Hematopoietic multipotent progenitor cell (in vitro differentiated cells): ENCODE data around the gene PLIN1. TPM values are rescaled to one million over a fixed set of nuclear protein-coding genes. Genes with fewer than 3 reads are reported as not detected.

Experiments used
- DNase-seq, 3 donors: peaks; one replicate each; pipeline ENCODE4 v3.0.0-alpha.2; 2011 to 2015; ENCODE audit warnings: low read depth in 2 of 3, low spot score in 2 of 3
- small RNA-seq: library from RNA; depleted of rRNA; stranded (forward); fragments of <200 nt; gene quantifications from one replicate; pipeline ENCODE3, GENCODE V24; 2012
- total RNA-seq: library from RNA; depleted of rRNA; stranded (reverse); fragments of >200 nt; gene quantifications from one replicate; pipeline ENCODE4 v1.2.3, GENCODE V29; 2012

PLIN1 gene
- total RNA-seq, 1 donor: under 0.01 TPM

- no peak for DNase-seq
Measured at GRCh38 chr15:89630974-89631901, 47.9 kb downstream of the PLIN1 start.

- no peak for DNase-seq
Measured at GRCh38 chr15:89630260-89630659, 48.9 kb downstream of the PLIN1 start.

GRCh38 chr15:89629829-89630228 lies 49.3 kb downstream of the PLIN1 start:
- no peak for DNase-seq

GRCh38 chr15:89628806-89629715 lies 50.1 kb downstream of the PLIN1 start:
- no peak for DNase-seq

GRCh38 chr15:89628301-89628700 lies 50.9 kb downstream of the PLIN1 start:
- no peak for DNase-seq

- no peak for DNase-seq
Measured at GRCh38 chr15:89627256-89627970, 51.8 kb downstream of the PLIN1 start.

- no peak for DNase-seq
Measured at GRCh38 chr15:89625716-89626115, 53.5 kb downstream of the PLIN1 start.

GRCh38 chr15:89623165-89623564 lies 56.0 kb downstream of the PLIN1 start:
- DNase-seq: no peak

- DNase-seq: no peak
Measured at GRCh38 chr15:89621547-89621946, 57.6 kb downstream of the PLIN1 start.

GRCh38 chr15:89616228-89616627 lies 62.9 kb downstream of the PLIN1 start:
- DNase-seq: no peak

GRCh38 chr15:89615135-89615534 lies 64.0 kb downstream of the PLIN1 start:
- no peak for DNase-seq

Small RNA genes lying within 50 kb of the gene (small RNA-seq; reads per million reads assigned to genes)
- not detected for gene RNU6-132P

Other genes with a start within 250 kb of the PLIN1 start
- not detected for gene RHCG, start 182.8 kb downstream of the PLIN1 start, total RNA-seq
- gene TICRR, start 103.9 kb downstream of the PLIN1 start, total RNA-seq: 1.6 TPM
- gene KIF7, start 23.9 kb downstream of the PLIN1 start, total RNA-seq: 13.2 TPM
- gene PEX11A, start 11.4 kb upstream of the PLIN1 start, total RNA-seq: 9.7 TPM
- 0.27 TPM for gene WDR93, start 11.4 kb upstream of the PLIN1 start, total RNA-seq
- 1.3 TPM for gene MESP1, start 71.9 kb upstream of the PLIN1 start, total RNA-seq
- gene MESP2, start 97.0 kb upstream of the PLIN1 start, total RNA-seq: under 0.01 TPM
- 93.7 TPM for gene ANPEP, start 135.5 kb upstream of the PLIN1 start, total RNA-seq
- gene AP3S2, start 214.6 kb upstream of the PLIN1 start, total RNA-seq: 20.2 TPM
- 2.2 TPM for gene ARPIN, start 233.6 kb upstream of the PLIN1 start, total RNA-seq